ENCODE measurements around the gene IRF2BPL. TPM values are rescaled to one million over a fixed set of nuclear protein-coding genes. Genes with fewer than 3 reads are reported as not detected.

IRF2BPL gene
- polyA plus RNA-seq, 2 donors: 3.5 to 9.5 TPM

DNA sequence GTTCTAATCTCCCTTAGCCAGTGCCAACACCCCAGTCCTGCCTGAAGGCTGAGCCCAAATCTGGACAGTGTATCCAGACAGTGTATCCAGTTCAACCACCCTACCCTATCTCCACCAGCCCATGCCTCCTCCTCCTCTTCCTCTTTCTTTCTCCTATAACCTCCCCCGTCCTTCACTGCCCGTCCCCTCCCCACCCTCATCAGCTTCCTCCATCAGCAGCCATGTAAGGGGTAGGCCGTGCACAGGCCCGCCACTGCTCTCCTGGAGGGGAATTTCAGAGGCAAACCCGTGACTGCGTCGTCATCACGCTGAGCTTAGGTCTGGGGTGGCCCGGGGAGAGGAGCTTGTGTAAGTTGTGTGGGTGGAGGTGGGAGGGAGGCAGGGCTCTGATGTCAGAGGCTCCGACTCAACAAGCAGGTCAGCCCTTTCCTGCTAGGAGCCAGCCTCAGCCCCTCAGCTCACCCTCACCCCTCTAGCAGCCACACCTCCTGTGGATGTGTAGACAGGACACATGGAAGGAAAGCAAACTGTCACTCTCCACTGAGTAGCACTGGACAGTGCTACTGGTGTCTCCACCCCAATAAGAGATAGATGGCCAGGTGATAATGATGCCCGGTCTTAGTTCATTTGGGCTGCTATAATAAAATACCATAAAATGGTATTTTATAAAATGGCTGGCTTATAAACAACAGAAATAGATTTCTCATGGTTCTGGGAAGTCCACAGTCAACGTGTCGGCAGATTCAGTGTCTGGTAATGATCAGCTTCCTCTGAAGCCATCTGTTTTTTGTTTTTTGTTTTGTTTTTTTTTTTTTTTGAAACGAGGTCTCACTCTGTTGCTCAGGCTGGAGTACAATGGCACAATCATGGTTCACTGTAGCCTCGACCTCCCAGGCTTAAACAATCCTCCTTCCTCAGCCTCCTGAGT, 50.5 kb downstream of the IRF2BPL start:
- no peaks in the 10 kb centered on the region for H3K27me3 ChIP-seq (ENCODE audit: control insufficient read depth in 1 of 2, insufficient read depth in 2 of 2, low read length in 2 of 2)
- H3K4me3 ChIP-seq (ENCODE audit: low read depth in 1 of 2, low read length in 2 of 2): no peak overlapping the region
- H3K9me3 ChIP-seq (ENCODE audit: control insufficient read depth in 2 of 2, insufficient read depth in 1 of 2, low read depth in 1 of 2, low read length in 1 of 2): peaks cover 0 to 2% of the 10 kb centered on the region in 2 donors
- whole genome bisulfite sequencing, 2 donors: 63 to 65% methylated on average over 14 to 15 of the region's 15 CpGs
- peaks cover 0 to 2% of the 10 kb centered on the region in 2 donors for H3K4me1 ChIP-seq (ENCODE audit: control insufficient read depth in 2 of 2, insufficient read depth in 2 of 2, low read length in 1 of 2)
- H3K36me3 ChIP-seq (ENCODE audit: control insufficient read depth in 2 of 2, insufficient read depth in 2 of 2, low read length in 1 of 2): no peaks in the 10 kb centered on the region
- peak overlapping the region in 1 of 2 donors; percentile 38 for H3K27ac ChIP-seq (ENCODE audit: low read depth in 2 of 2, low read length in 1 of 2)

DNA sequence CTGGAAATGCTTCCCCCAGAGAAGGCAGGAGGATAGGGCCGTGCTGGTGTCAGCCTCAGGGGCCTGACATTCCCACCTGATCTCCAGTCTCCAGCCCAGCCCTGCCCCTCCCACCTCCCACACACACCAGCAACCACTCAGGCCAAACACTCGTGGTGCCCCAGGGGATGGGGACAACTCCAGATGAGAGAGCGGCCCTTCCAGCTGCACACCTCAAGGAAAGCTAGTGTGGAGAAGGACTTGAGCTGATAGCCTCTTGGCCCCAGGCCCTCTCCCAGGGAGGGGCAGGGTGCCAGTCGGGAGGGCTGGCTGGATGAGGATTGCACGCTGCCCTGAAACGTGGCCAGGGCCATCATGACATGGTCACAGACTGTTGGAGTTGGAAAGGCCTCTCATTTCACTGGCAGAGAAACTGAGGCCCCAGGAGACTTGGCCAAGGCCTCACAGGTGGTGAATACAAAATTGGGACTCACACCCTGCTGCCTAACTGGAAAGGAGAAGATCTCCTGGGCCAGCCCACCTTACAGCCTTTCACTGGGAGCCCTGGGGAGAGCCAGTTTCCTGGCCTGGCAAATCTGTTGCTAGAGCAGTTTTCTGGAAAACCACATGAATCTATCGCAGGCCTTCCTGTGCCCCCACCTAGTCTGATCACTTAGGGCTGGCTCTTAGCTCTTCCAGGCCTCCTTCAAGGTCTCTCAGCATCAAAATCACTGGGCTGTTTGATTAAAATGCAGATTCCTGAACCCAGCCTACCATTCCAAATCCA, 52.1 kb downstream of the IRF2BPL start:
- Histone ChIP-seq H3K4me3 (ENCODE audit: low read depth in 1 of 2, low read length in 2 of 2) (no peak overlapping the region), H3K27ac (ENCODE audit: low read depth in 2 of 2, low read length in 1 of 2) (no peak overlapping the region), H3K4me1 (ENCODE audit: control insufficient read depth in 2 of 2, insufficient read depth in 2 of 2, low read length in 1 of 2) (peaks cover 0 to 2% of the 10 kb centered on the region in 2 donors), H3K9me3 (ENCODE audit: control insufficient read depth in 2 of 2, insufficient read depth in 1 of 2, low read depth in 1 of 2, low read length in 1 of 2) (no peaks in the 10 kb centered on the region), H3K27me3 (ENCODE audit: control insufficient read depth in 1 of 2, insufficient read depth in 2 of 2, low read length in 2 of 2) (no peaks in the 10 kb centered on the region), H3K36me3 (ENCODE audit: control insufficient read depth in 2 of 2, insufficient read depth in 2 of 2, low read length in 1 of 2) (no peaks in the 10 kb centered on the region)
- 60 to 61% methylated on average over 7 of the region's 7 CpGs for WGBS, 2 donors

DNA sequence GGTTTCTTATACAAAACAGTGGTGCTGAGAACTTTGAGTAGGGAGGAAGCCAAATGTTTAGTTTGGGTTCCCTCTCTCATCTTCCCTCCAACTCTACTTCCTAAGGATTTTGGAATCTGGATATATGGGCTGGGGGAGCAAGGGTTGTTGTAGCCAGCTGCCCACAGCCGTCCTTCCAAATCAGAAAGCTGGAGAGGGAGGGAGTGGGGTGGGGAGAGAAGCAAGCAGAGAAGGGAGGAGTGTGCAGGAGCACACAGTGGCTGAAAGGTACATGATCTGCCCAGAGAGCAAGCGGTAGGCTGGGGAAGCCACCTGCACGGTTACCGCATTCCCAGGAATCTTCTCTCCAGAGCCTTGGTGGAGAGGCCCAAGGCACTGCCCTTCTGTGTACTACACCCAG, 52.7 kb downstream of the IRF2BPL start:
- H3K4me3 ChIP-seq (ENCODE audit: low read depth in 1 of 2, low read length in 2 of 2): no peak overlapping the region
- no peaks in the 10 kb centered on the region for H3K9me3 ChIP-seq (ENCODE audit: control insufficient read depth in 2 of 2, insufficient read depth in 1 of 2, low read depth in 1 of 2, low read length in 1 of 2)
- H3K27me3 ChIP-seq (ENCODE audit: control insufficient read depth in 1 of 2, insufficient read depth in 2 of 2, low read length in 2 of 2): no peaks in the 10 kb centered on the region
- H3K27ac ChIP-seq (ENCODE audit: low read depth in 2 of 2, low read length in 1 of 2): no peak overlapping the region
- no peaks in the 10 kb centered on the region for H3K36me3 ChIP-seq (ENCODE audit: control insufficient read depth in 2 of 2, insufficient read depth in 2 of 2, low read length in 1 of 2)
- 76 to 85% methylated on average over 4 of the region's 4 CpGs for WGBS, 2 donors
- H3K4me1 ChIP-seq (ENCODE audit: control insufficient read depth in 2 of 2, insufficient read depth in 2 of 2, low read length in 1 of 2): peaks cover 0 to 2% of the 10 kb centered on the region in 2 donors

DNA sequence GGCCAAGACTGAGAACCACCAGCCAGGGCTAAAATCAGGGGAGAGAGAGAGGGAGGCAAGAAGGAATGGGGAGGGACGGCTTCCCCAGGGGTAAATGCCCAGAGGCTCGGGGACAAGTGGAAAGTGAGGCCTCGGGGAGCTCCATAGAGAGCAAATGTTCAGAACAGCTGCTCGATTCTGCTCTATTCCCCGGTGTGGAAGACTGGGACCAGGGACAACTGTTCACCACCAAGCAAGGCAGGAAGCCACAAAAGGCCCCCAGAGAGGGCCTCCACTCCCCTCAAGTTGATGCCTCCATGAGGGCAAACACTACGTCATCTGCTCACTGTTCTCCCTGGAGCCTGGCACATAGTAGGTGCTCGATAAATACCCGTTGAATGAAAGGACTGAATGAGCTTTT, 53.5 kb downstream of the IRF2BPL start:
- 86 to 88% methylated on average over 8 of the region's 8 CpGs for WGBS, 2 donors
- H3K4me3 ChIP-seq (ENCODE audit: low read depth in 1 of 2, low read length in 2 of 2): no peak overlapping the region
- H3K27ac ChIP-seq (ENCODE audit: low read depth in 2 of 2, low read length in 1 of 2): no peak overlapping the region
- H3K36me3 ChIP-seq (ENCODE audit: control insufficient read depth in 2 of 2, insufficient read depth in 2 of 2, low read length in 1 of 2): no peaks in the 10 kb centered on the region
- H3K4me1 ChIP-seq (ENCODE audit: control insufficient read depth in 2 of 2, insufficient read depth in 2 of 2, low read length in 1 of 2): peaks cover 0 to 2% of the 10 kb centered on the region in 2 donors
- no peaks in the 10 kb centered on the region for H3K27me3 ChIP-seq (ENCODE audit: control insufficient read depth in 1 of 2, insufficient read depth in 2 of 2, low read length in 2 of 2)
- no peaks in the 10 kb centered on the region for H3K9me3 ChIP-seq (ENCODE audit: control insufficient read depth in 2 of 2, insufficient read depth in 1 of 2, low read depth in 1 of 2, low read length in 1 of 2)

Other genes with a start within 250 kb of the IRF2BPL start
- gene ANGEL1, start 215.8 kb downstream of the IRF2BPL start, polyA plus RNA-seq: 1 to 10 TPM; 3.7 to 5.1 TPM
- gene LRRC74A, start 202.3 kb downstream of the IRF2BPL start, polyA plus RNA-seq: not detected
- gene CIPC, start 69.5 kb upstream of the IRF2BPL start, polyA plus RNA-seq: 10 to 100 TPM in 1 of 2 donors, 1 to 10 TPM in 1; 9.3 to 12.0 TPM
- gene ZDHHC22, start 113.1 kb upstream of the IRF2BPL start, polyA plus RNA-seq: not detected
- 10 to 100 TPM in 1 of 2 donors, 1 to 10 TPM in 1; 3.7 to 11.1 TPM for gene TMEM63C, start 153.1 kb upstream of the IRF2BPL start, polyA plus RNA-seq
- under 1 TPM in 1 of 2 donors, not detected in 1; 0.04 TPM for gene NGB, start 242.5 kb upstream of the IRF2BPL start, polyA plus RNA-seq